Activated CD8-positive, alpha-beta T cell treated with anti-CD3 and anti-CD28 coated beads for 36 hours (primary cell): ENCODE data around the gene HAUS7. TPM values are rescaled to one million over a fixed set of nuclear protein-coding genes. Genes with fewer than 3 reads are reported as not detected.

Experiments
- ATAC-seq: fragments of 200-7000 bp; cut with Tn5 transposase; one replicate; pipeline ENCODE4 v1.10.0; 2021; ENCODE audit warnings: mild to moderate bottlenecking, moderate library complexity
- CTCF ChIA-PET: fragments of 350-600 bp; sonication (Branson Sonifier 250); formaldehyde crosslinking; loops from one replicate; lab custom pipeline; 2021; ENCODE audit warnings: antibody characterized with exemption; lab: Charles Lee
- POLR2A ChIA-PET: fragments of 350-600 bp; sonication (Branson Sonifier 250); formaldehyde crosslinking; loops from one replicate; lab custom pipeline; 2021; ENCODE audit warnings: antibody characterized with exemption; lab: Charles Lee
- DNase-seq: peaks from one replicate; pipeline ENCODE4 v3.0.0-alpha.2; 2020
- H3K27ac Mint-ChIP-seq: one replicate; pipeline ENCODE4 v1.8.0; 2021; ENCODE audit warnings: mild to moderate bottlenecking, mixed read lengths
- H3K27me3 Mint-ChIP-seq: one replicate; pipeline ENCODE4 v1.8.0; 2021; ENCODE audit warnings: mixed read lengths
- H3K36me3 Mint-ChIP-seq: one replicate; pipeline ENCODE4 v1.8.0; 2021; ENCODE audit warnings: low read depth, mixed read lengths
- H3K4me1 Mint-ChIP-seq: one replicate; pipeline ENCODE4 v1.8.0; 2021; ENCODE audit warnings: low read depth, mixed read lengths
- H3K4me3 Mint-ChIP-seq: one replicate; pipeline ENCODE4 v1.8.0; 2021; ENCODE audit warnings: mild to moderate bottlenecking, moderate library complexity, mixed read lengths
- H3K9me3 Mint-ChIP-seq: one replicate; pipeline ENCODE4 v1.8.0; 2021; ENCODE audit warnings: mixed read lengths
- intact Hi-C: fragments of 100-400 bp; cut with micrococcal nuclease; formaldehyde crosslinking; loops from one replicate; pipeline ENCODE4 v1.10.0; 2022
- total RNA-seq, 2 experiments: library from RNA; stranded (reverse); gene quantifications; one replicate each; pipeline ENCODE4 v1.2.3, GENCODE V29; 2021
- TF ChIP-seq, protein P1 (sequence below): fragments of 200-600 bp; IDR thresholded peaks from one replicate; pipeline ENCODE4 v1.8.0; 2022; ENCODE audit warnings: antibody characterized with exemption, mild to moderate bottlenecking

The HAUS7 gene
- total RNA-seq, 2 experiments from 2014 or later, result 47.2 to 58.8 TPM

DNA sequence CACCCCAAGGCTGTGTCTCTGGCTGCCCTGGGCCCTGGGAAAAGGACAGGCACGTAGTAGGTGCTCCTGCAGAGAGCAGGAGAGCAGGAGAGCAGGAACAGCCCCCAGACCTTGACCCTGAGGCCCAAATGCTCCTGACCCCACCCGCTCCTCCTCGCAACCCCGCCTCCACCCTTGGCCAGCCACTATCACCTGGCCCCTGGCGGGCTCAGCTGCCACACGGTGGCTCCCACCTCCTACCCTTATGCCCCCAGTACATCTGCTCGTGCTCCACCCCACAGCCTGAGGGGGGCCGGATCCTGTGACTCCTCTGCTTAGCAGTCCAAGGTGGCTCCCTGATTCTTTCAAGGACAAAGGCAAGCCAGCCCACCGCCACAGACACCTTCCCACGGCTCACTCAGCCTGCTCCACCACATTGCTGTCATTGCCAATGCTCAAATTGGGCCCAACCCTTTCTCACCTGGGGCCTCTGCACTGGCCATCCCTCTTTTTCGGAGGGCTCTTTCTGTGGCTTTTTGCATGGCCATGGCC, 5.4 kb upstream of the HAUS7 start:
- POLR2A ChIA-PET, result no interaction called here
- ATAC-seq (no peak), DNase-seq (no peak)
- intact Hi-C loops, result no loop called here
- no peaks in the 10 kb centered on the region for H3K27me3 Mint-ChIP-seq
- H3K4me1 Mint-ChIP-seq, result peaks cover 8% of the 10 kb centered on the region
- H3K36me3 Mint-ChIP-seq, result no peaks in the 10 kb centered on the region
- no peaks in the 10 kb centered on the region for H3K9me3 Mint-ChIP-seq
- H3K27ac Mint-ChIP-seq, result no peak overlapping the region
- TF ChIP-seq, protein P1, sequence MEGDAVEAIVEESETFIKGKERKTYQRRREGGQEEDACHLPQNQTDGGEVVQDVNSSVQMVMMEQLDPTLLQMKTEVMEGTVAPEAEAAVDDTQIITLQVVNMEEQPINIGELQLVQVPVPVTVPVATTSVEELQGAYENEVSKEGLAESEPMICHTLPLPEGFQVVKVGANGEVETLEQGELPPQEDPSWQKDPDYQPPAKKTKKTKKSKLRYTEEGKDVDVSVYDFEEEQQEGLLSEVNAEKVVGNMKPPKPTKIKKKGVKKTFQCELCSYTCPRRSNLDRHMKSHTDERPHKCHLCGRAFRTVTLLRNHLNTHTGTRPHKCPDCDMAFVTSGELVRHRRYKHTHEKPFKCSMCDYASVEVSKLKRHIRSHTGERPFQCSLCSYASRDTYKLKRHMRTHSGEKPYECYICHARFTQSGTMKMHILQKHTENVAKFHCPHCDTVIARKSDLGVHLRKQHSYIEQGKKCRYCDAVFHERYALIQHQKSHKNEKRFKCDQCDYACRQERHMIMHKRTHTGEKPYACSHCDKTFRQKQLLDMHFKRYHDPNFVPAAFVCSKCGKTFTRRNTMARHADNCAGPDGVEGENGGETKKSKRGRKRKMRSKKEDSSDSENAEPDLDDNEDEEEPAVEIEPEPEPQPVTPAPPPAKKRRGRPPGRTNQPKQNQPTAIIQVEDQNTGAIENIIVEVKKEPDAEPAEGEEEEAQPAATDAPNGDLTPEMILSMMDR, result no peak
- CTCF ChIA-PET, result interaction anchor here (1.1 kb wide), 1 partner anchor 31 kb away, joined by 3 read pairs; no protein-coding TSS in a partner anchor
- H3K4me3 Mint-ChIP-seq, result no peak overlapping the region

DNA sequence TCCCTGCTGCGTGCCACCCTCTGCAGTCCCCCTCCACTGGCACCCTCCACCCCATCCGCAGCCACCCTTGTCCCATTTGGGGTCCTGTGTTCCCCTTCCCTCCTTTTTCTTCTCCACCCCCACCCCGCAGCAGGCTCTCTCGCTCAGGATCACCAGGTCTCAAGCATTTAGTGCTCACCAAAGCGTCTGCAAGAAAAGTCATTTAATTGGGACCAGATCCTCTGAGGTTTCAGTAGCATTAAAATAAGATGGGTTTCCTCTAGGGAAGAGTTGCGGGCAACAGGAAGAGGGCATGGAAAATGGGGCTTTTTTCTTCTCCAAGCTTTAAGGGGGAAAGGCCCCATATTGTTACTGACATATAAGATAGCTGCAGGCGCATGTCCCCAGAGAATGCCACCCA, 4.9 kb upstream of the HAUS7 start:
- ChIA-PET POLR2A (no interaction called here), CTCF (no interaction called here)
- TF ChIP-seq, protein P1, result no peak
- Mint-ChIP-seq H3K27me3 (no peaks in the 10 kb centered on the region), H3K4me1 (peaks cover 8% of the 10 kb centered on the region), H3K4me3 (no peak overlapping the region), H3K36me3 (no peaks in the 10 kb centered on the region), H3K27ac (no peak overlapping the region), H3K9me3 (no peaks in the 10 kb centered on the region)
- ATAC-seq (no peak), DNase-seq (no peak)
- intact Hi-C loops, result no loop called here

DNA sequence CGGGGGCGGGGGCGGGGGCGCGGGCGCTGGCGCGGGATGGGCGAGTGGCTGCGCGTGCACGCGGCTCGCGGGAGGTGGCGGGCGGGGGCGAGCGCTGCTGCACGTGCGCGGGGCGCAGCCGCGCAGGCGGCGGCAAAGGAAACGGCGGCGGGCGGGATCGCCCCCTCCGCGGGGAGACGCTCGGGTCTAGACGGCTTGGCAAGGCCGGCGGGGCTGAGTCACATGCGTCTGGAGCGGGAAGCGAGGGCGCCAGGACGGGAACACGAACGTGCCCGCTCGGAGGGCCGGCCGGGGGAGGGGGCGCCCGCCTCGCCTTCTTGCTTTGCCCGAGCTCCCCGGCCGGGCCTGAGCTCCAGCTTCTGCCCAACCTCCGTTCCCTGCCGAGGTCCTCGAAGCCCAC, 4.3 kb upstream of the HAUS7 start:
- H3K4me3 Mint-ChIP-seq, result no peak overlapping the region
- H3K9me3 Mint-ChIP-seq, result no peaks in the 10 kb centered on the region
- peaks cover 8% of the 10 kb centered on the region for H3K4me1 Mint-ChIP-seq
- intact Hi-C loops, result loop anchor here (5.0 kb wide), 1 partner anchor 33 kb away; no protein-coding TSS in a partner anchor
- H3K27ac Mint-ChIP-seq, result no peak overlapping the region
- DNase-seq (peak; percentile 42), ATAC-seq (no peak)
- H3K27me3 Mint-ChIP-seq, result no peaks in the 10 kb centered on the region
- no peaks in the 10 kb centered on the region for H3K36me3 Mint-ChIP-seq
- TF ChIP-seq, protein P1, result no peak
- ChIA-PET CTCF (no interaction called here), POLR2A (no interaction called here)

DNA sequence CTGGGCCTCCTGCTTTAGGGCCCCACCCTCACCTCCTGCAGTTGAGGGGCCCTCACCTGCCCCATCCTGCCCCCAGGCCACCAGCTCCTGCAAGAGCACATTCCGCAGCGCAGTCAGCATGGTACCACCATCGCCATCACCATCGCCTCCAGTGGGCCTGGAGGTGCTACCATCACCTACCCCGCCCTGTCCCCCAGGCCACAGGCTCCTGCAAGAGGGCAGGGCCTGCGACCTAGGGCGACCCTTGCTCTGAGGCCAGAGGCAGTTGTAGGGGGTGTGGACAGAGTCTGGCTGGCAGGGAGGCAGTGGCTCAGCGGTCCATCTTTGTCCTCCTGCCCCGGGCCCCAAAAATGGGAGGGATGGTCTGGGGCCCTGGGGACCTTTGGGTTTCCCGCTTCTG, 3.9 kb upstream of the HAUS7 start:
- no peak for ATAC-seq
- Mint-ChIP-seq H3K4me1 (peaks cover 8% of the 10 kb centered on the region), H3K27ac (no peak overlapping the region), H3K27me3 (no peaks in the 10 kb centered on the region), H3K36me3 (no peaks in the 10 kb centered on the region), H3K9me3 (no peaks in the 10 kb centered on the region), H3K4me3 (no peak overlapping the region)
- TF ChIP-seq, protein P1, result no peak
- ChIA-PET CTCF (interaction anchor here (4.2 kb wide), 1 partner anchor 32 kb away, joined by 43 read pairs; no protein-coding TSS in a partner anchor), POLR2A (interaction anchor here (1.2 kb wide), 1 partner anchor 33 kb away, joined by 3 read pairs; no protein-coding TSS in a partner anchor)
- DNase-seq, result no peak
- intact Hi-C loops, result loop anchor here (5.0 kb wide), 1 partner anchor 33 kb away; no protein-coding TSS in a partner anchor

DNA sequence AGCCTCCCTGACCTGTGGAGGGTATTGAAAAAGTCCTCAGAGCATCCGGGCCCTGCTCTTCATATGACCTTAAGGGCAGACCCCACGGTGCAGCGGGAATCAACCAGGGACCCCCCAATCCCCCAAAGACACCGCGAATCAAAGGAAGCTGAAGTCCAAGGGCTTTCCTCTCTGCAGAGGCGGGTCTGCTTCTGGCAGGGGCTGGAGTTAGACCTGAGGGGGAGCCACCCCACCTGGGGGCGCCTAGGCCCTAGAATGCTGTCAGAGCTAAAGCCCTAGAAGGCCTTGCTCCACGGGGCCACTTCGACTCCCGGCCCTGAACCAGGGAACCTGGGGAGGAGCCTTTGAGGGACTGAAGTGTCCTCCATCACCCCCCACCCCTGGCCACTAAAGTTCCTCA, 2.8 kb upstream of the HAUS7 start:
- CTCF ChIA-PET, result interaction anchor here (4.2 kb wide), 1 partner anchor 33 kb away, joined by 43 read pairs; no protein-coding TSS in a partner anchor

More for the DNA sequence above, 2.8 kb upstream of the HAUS7 start:
- intact Hi-C loops, result loop anchor here (5.0 kb wide), 1 partner anchor 34 kb away; no protein-coding TSS in a partner anchor
- Mint-ChIP-seq H3K27ac (peak overlapping the region; percentile 30), H3K27me3 (no peaks in the 10 kb centered on the region), H3K4me1 (peaks cover 11% of the 10 kb centered on the region), H3K4me3 (no peak overlapping the region), H3K9me3 (no peaks in the 10 kb centered on the region), H3K36me3 (no peaks in the 10 kb centered on the region)
- POLR2A ChIA-PET, result interaction anchor here (1.2 kb wide), 1 partner anchor 34 kb away, joined by 3 read pairs; no protein-coding TSS in a partner anchor
- DNase-seq, result no peak
- no peak for ATAC-seq
- TF ChIP-seq, protein P1, result no peak
